NOMO-1 (cell line): ENCODE data around the gene RAB40AL.
A peak's percentile ranks its signal among the peaks of the same experiment; 100 is the strongest.

Experiments
- DNase-seq, 2 experiments: peaks; one replicate each; lab custom pipeline; 2025; ENCODE audit not compliant: unreplicated experiment in 2 of 2; lab: John Stamatoyannopoulos, UW

Gene RAB40AL

GRCh38 chrX:102979536-102979935 lies 42.5 kb downstream of the RAB40AL start:
- no peak for DNase-seq

DNA sequence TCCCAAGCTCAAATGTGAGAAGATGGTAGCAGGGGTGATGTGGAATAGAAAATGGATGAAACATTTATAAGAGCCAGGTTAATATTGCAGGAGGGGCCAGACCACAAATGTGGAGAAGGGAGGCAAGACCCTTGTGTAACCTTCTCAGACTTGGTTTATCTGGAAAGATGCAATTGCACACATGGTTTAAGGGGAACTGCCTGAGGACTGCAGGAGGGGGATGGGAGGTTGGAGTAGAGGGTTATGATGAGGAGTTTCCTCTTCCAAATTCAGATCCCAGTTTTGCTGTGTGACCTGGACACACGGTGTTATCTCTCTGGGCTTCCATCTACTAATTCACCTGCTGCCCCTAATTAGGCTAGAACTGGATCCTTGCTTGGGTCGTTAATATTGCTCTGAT lies 46.1 kb downstream of the RAB40AL start:
- DNase-seq: no peak

DNA sequence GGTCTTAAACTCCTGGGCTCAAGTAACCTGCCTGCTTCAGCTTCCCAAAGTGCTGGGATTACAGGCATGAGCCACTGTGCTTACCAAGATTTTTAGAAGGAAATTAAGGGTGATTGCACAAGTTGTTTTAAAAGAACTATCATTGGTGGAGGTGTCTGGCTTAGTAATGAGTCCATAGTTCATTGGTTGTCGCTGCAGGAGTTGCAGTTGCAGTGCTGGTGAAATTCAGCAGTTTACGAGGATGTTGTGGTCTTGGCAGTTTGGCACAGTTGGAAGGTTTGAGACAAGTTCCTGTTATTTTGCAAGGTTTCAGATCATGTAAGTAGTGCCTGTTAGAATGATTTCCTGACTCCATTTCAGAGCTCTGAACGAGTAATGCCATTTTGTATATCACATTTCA lies 48.1 kb downstream of the RAB40AL start:
- DNase-seq: peak; percentile 90 to 97
